Transverse colon (tissue), 4 donors: ENCODE data around the gene PKNOX1. TPM values are rescaled to one million over a fixed set of nuclear protein-coding genes. Genes with fewer than 3 reads are reported as not detected.
"Not testable (repeated sequence)": the region's sequence is repeated elsewhere in the genome, so short reads cannot be mapped to it uniquely, and the experiment has no call there.

Source experiments
- DNase-seq: peaks from one replicate; pipeline ENCODE4 v3.0.0-alpha.2; 2019
- H3K27ac ChIP-seq, 4 donors: fragments of 200-600 bp; sonication (generic); 2 replicates each; pipeline ENCODE4 v1.5.1; 2016 to 2018; ENCODE audit warnings: inconsistent platforms in 4 of 4
- H3K27me3 ChIP-seq: fragments of 200-600 bp; sonication (generic); 2 replicates; pipeline ENCODE4 v1.5.1; 2017; ENCODE audit warnings: inconsistent platforms
- H3K36me3 ChIP-seq, 4 donors: fragments of 200-600 bp; sonication (generic); 2 replicates each; pipeline ENCODE4 v1.5.1; 2017 to 2019; ENCODE audit warnings: inconsistent platforms in 4 of 4
- H3K4me1 ChIP-seq, 4 donors: fragments of 200-600 bp; sonication (generic); 2 replicates each; pipeline ENCODE4 v1.5.1; 2017 to 2020; ENCODE audit warnings: inconsistent platforms in 4 of 4
- H3K4me3 ChIP-seq, 4 donors: fragments of 200-600 bp; sonication (generic); 1 replicate in 1 of 4; 2 replicates in 3 of 4; pipeline versions ENCODE4 v1.5.1 to v1.6.1; 2017 to 2019; ENCODE audit warnings: inconsistent platforms in 4 of 4
- H3K9me3 ChIP-seq, 2 donors: fragments of 200-600 bp; sonication (generic); 2 replicates each; pipeline ENCODE4 v1.5.1; 2017 to 2019; ENCODE audit warnings: inconsistent platforms in 2 of 2
- EP300 ChIP-seq: sonication (generic); formaldehyde crosslinking; IDR thresholded peaks from one replicate; pipeline ENCODE4 v1.6.1; 2017; ENCODE audit warnings: antibody characterized with exemption, low read depth
- POLR2A ChIP-seq: fragments of 450-650 bp; IDR thresholded peaks from one replicate; pipeline ENCODE4 v1.6.1; 2016; ENCODE audit warnings: antibody characterized with exemption, mild to moderate bottlenecking, moderate library complexity
- POLR2AphosphoS5 ChIP-seq, 3 donors: sonication (generic); formaldehyde crosslinking; IDR thresholded peaks; one replicate each; pipeline ENCODE4 v1.6.1; 2016; ENCODE audit warnings: antibody characterized with exemption in 3 of 3
- WGBS, 2 donors: methylation state at CpG; one replicate each; pipeline ENCODE4 v1.1.5; 2018; ENCODE audit warnings: low coverage in 1 of 2; 5-methylcytosine and 5-hydroxymethylcytosine counted together
- in situ Hi-C, 4 donors: fragments of 200-750 bp; cut with MboI; loops; one replicate each; pipeline versions ENCODE4 v1.15.0 to v1.15.1; 2017; ENCODE audit warnings: low sequenced_read_pairs in 3 of 4, low pct_ligation_motif_present in 1 of 4, low pct_unique_long_range_greater_than_20kb in 1 of 4
- intact Hi-C: fragments of 100-400 bp; cut with DNase I; formaldehyde crosslinking; loops from one replicate; pipeline ENCODE4 v1.15.1; 2023; ENCODE audit warnings: low total_unique reads
- total RNA-seq, 4 donors: library from RNA; depleted of rRNA; stranded (reverse); fragments of >200 nt; gene quantifications; one replicate each; pipeline ENCODE4 v1.1.0, GENCODE V29; 2016
- TF ChIP-seq, protein P1 (sequence below), 5 experiments: fragments of 200-600 bp in 3 of 5; fragments of 450-650 bp in 2 of 5; sonication (generic) in 3 of 5; IDR thresholded peaks; 1 replicate in 2 of 5; 2 replicates in 3 of 5; pipeline ENCODE4 v1.5.1; 2016 to 2017; ENCODE audit warnings: antibody characterized with exemption in 5 of 5, inconsistent platforms in 3 of 5, mild to moderate bottlenecking in 2 of 5, moderate library complexity in 1 of 5

PKNOX1 gene, protein sequence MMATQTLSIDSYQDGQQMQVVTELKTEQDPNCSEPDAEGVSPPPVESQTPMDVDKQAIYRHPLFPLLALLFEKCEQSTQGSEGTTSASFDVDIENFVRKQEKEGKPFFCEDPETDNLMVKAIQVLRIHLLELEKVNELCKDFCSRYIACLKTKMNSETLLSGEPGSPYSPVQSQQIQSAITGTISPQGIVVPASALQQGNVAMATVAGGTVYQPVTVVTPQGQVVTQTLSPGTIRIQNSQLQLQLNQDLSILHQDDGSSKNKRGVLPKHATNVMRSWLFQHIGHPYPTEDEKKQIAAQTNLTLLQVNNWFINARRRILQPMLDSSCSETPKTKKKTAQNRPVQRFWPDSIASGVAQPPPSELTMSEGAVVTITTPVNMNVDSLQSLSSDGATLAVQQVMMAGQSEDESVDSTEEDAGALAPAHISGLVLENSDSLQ
- 100 to 1,000 TPM in 1 of 4 donors, 10 to 100 TPM in 2, 1 to 10 TPM in 1; 9.4 to 140 (median 25.1) TPM for total RNA-seq

DNA sequence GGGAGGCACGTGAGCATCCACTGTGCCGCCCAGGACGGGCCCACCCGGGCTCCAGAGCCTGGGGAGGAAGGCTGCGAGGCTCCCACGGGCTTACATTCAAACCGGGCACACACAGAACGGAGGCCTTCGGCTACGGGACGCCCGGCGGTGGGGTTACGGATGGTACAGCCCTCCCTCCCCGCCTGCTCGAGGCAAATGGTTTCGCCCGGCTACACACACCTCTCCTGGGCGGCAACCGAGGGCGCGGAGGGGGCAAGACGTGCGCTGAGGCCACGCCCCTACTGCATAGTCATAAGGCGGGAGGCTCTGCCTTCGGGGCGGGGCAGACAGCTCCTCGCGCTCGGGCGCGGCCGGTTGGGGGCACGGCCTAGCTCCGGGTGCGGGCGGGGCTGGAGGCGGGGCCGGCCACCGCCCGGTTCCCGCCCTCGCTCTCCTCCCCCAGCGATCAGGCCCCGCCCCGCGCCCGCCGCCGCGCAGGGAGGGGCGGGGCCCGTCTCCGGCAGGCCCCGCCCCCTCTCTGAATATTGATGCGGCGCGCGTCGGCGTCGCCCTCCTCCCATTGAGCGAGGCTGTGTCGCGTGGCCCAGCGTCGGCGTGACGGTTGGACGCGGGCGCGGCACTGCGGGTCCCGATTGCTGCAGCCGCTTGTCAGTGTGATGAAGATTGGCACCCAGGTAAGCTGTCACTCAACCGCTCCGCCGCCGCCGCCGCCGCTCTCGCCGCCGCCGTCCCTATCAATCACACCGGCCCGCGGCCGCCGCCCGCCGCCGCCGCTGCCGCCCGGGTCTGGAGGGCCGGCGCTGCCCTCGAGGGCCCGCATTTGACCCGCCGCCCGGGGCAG lies at the start of gene PKNOX1:
Gene PKNOX1 (plus strand): TSS at position 572 of the 841 bp plus-strand sequence. CDS start 29,820 bp downstream, outside the sequence.
- Histone ChIP-seq H3K9me3 (no peaks in the 10 kb centered on the region), H3K4me3 (peak within 1 kb of the TSS; percentile 55 to 96 (median 84)), H3K36me3 (no peaks in the 10 kb centered on the region), H3K4me1 (peaks cover 10 to 29% (median 17%) of the 10 kb centered on the region in 4 donors), H3K27ac (peak within 1 kb of the TSS; percentile 98 to 100 (median 100)), H3K27me3 (no peaks in the 10 kb centered on the region)
- intact Hi-C loops (no loop called here), in situ Hi-C loops (loop anchor here in 1 of 4 donors (10.0 kb wide), 1 partner anchor 59 kb away; no protein-coding TSS in a partner anchor)
- TF ChIP-seq, protein P1, sequence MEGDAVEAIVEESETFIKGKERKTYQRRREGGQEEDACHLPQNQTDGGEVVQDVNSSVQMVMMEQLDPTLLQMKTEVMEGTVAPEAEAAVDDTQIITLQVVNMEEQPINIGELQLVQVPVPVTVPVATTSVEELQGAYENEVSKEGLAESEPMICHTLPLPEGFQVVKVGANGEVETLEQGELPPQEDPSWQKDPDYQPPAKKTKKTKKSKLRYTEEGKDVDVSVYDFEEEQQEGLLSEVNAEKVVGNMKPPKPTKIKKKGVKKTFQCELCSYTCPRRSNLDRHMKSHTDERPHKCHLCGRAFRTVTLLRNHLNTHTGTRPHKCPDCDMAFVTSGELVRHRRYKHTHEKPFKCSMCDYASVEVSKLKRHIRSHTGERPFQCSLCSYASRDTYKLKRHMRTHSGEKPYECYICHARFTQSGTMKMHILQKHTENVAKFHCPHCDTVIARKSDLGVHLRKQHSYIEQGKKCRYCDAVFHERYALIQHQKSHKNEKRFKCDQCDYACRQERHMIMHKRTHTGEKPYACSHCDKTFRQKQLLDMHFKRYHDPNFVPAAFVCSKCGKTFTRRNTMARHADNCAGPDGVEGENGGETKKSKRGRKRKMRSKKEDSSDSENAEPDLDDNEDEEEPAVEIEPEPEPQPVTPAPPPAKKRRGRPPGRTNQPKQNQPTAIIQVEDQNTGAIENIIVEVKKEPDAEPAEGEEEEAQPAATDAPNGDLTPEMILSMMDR (IDR thresholded peaks at IDR 0.05), result peak in 2 of 5 experiments; percentile 56 to 73
- TF ChIP-seq POLR2AphosphoS5 (IDR thresholded peaks at IDR 0.05) (peak; percentile 10 to 86 (median 72)), POLR2A (peak; percentile 41), EP300 (no peak)
- 0% methylated on average over 35 of the region's 106 CpGs; no CpG with 5 or more reads in 1 of the 2 donors for WGBS, 2 donors
- peak; percentile 99 for DNase-seq

DNA sequence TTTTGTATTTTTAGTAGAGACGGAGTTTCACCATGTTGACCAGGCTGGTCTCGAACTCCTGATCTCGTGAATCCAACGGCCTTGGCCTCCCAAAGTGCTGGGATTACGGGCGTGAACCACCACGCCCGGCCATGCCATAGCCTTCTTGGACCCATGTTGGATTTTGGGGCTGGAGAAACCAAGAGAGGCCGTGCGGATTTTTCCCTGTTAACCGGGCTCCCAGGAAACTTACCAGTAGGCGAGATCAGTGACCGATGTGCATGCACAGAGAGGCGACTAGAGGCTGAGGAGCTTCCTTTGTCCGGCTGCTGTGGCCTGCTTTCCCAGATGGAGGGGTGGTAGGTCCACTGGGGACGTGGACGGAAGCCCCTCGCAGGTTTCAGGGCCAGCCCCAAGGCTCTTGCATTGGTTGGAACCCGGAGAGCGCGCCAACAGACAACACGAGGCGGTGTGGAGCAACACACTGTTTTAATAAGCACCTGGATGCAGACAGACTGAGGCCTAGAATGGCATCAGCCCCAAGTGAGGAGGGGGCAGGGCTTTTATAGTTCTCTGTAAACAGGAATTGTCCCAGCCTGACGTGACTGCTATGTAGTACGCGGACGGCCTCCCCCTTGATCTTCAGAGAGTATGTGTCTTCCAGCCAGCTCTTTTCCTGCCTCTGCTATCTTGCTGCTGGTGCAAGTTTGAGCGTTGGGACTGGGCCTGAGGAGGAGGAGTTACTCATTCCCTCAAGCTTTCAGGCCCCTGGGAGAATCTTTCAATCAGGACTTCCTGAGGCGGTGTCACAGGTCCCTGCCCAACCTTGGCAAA lies 49.0 kb upstream of the PKNOX1 start, which contains the start of gene ERVH48-1:
Gene ERVH48-1 (minus strand): TSS at position 517 of the 813 bp plus-strand sequence. CDS start 6,624 bp downstream, outside the sequence.
- no peak for DNase-seq
- H3K27me3 ChIP-seq, result no peaks in the 10 kb centered on the region
- no peak within 1 kb of the TSS for H3K27ac ChIP-seq
- WGBS, 2 donors, result 88% methylated on average over 29 of the region's 29 CpGs; no CpG with 5 or more reads in 1 of the 2 donors
- H3K36me3 ChIP-seq, result no peaks in the 10 kb centered on the region
- intact Hi-C loops (no loop called here), in situ Hi-C loops (no loop called here)
- no peak within 1 kb of the TSS for H3K4me3 ChIP-seq
- TF ChIP-seq, protein P1 (IDR thresholded peaks at IDR 0.05), result no peak
- TF ChIP-seq POLR2AphosphoS5 (IDR thresholded peaks at IDR 0.05) (no peak), POLR2A (no peak), EP300 (no peak)
- peaks cover 4 to 10% (median 7%) of the 10 kb centered on the region in 4 donors for H3K4me1 ChIP-seq
- H3K9me3 ChIP-seq, result no peaks in the 10 kb centered on the region

- intact Hi-C loops, H3K27me3 ChIP-seq, H3K36me3 ChIP-seq, H3K27ac ChIP-seq, H3K9me3 ChIP-seq, H3K4me3 ChIP-seq, in situ Hi-C loops, DNase-seq: not testable (repeated sequence)
- WGBS, 2 donors, result 93% methylated on average over 23 of the region's 23 CpGs; no CpG with 5 or more reads in 1 of the 2 donors
- H3K4me1 ChIP-seq, result peaks cover 4 to 10% (median 7%) of the 10 kb centered on the region in 4 donors
Measured at GRCh38 chr21:42927474-42928200, 46.7 kb upstream of the PKNOX1 start.

DNA sequence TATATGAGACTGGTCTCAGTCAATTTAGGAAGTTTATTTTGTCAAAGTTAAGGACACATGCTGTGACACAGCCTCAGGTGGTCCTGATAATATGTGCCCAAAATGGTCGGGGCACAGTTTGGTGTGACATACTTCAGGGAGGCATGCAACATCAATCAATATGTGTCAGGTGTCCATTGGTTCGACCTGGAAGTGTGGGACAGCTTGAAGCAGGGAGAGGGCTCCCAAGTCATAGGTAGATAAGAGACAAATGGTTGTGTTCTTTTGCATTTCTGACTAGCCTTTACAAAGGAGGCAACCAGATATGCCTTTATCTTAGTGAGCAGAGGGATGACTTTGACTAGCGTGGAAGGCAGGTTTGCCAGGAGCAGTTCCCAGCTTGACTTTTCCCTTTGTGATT lies 44.4 kb upstream of the PKNOX1 start:
- intact Hi-C loops (no loop called here), in situ Hi-C loops (no loop called here)

More for the DNA sequence above, 44.4 kb upstream of the PKNOX1 start:
- H3K27me3 ChIP-seq, result no peaks in the 10 kb centered on the region
- H3K27ac ChIP-seq, result no peak overlapping the region
- H3K36me3 ChIP-seq, result no peaks in the 10 kb centered on the region
- no peak overlapping the region for H3K4me3 ChIP-seq
- no peaks in the 10 kb centered on the region for H3K9me3 ChIP-seq
- TF ChIP-seq, protein P1 (IDR thresholded peaks at IDR 0.05), result no peak
- TF ChIP-seq EP300 (no peak), POLR2AphosphoS5 (IDR thresholded peaks at IDR 0.05) (no peak), POLR2A (no peak)
- DNase-seq, result no peak
- 72 to 80% methylated on average over 1 to 3 of the region's 3 CpGs for WGBS, 2 donors
- peaks cover 0 to 11% (median 0%) of the 10 kb centered on the region in 4 donors for H3K4me1 ChIP-seq
